Spleen (tissue), 11 donors: ENCODE results near the gene SPG7. TPM values are rescaled to one million over a fixed set of nuclear protein-coding genes. Genes with fewer than 3 reads are reported as not detected.

Experiments used
- DNase-seq: peaks from one replicate; pipeline ENCODE4 v3.0.0-alpha.2; 2020
- H3K27ac ChIP-seq, 8 donors: fragments of 200-600 bp; sonication (generic) in 7 of 8; 1 replicate in 4 of 8; 2 replicates in 4 of 8; pipeline versions ENCODE4 v1.5.0 to v1.8.0; 2016 to 2021; ENCODE audit warnings: inconsistent platforms in 4 of 8, mild to moderate bottlenecking in 4 of 8, moderate library complexity in 1 of 8
- H3K27me3 ChIP-seq, 7 donors: fragments of 200-600 bp; sonication (generic) in 6 of 7; replicated peaks in 1 of 7; 1 replicate in 4 of 7; 2 replicates in 3 of 7; pipeline versions ENCODE4 v1.5.0 to v1.8.0; 2016 to 2021; ENCODE audit warnings: inconsistent platforms in 3 of 7, mild to moderate bottlenecking in 1 of 7
- H3K36me3 ChIP-seq, 6 donors: fragments of 200-600 bp; sonication (generic) in 5 of 6; 1 replicate in 4 of 6; 2 replicates in 2 of 6; pipeline versions ENCODE4 v1.5.0 to v1.8.0; 2016 to 2021; ENCODE audit warnings: inconsistent platforms in 2 of 6
- H3K4me1 ChIP-seq, 6 donors: fragments of 200-600 bp; sonication (generic) in 5 of 6; 1 replicate in 3 of 6; 2 replicates in 3 of 6; pipeline versions ENCODE4 v1.5.0 to v1.8.0; 2016 to 2021; ENCODE audit warnings: inconsistent platforms in 3 of 6
- H3K4me3 ChIP-seq, 8 donors: fragments of 200-600 bp; sonication (generic) in 7 of 8; 1 replicate in 4 of 8; 2 replicates in 4 of 8; pipeline versions ENCODE4 v1.5.0 to v1.8.0; 2016 to 2021; ENCODE audit warnings: inconsistent platforms in 4 of 8, mild to moderate bottlenecking in 4 of 8, moderate library complexity in 2 of 8
- H3K9me3 ChIP-seq, 8 donors: fragments of 200-600 bp; sonication (generic) in 7 of 8; 1 replicate in 4 of 8; 2 replicates in 4 of 8; pipeline versions ENCODE4 v1.5.0 to v1.8.0; 2016 to 2021; ENCODE audit warnings: inconsistent platforms in 4 of 8
- POLR2A ChIP-seq, 3 donors: fragments of 450-650 bp; IDR thresholded peaks; one replicate each; pipeline ENCODE4 v1.5.1; 2017; ENCODE audit warnings: antibody characterized with exemption in 3 of 3, mild to moderate bottlenecking in 1 of 3
- POLR2AphosphoS5 ChIP-seq, 3 donors: sonication (generic); formaldehyde crosslinking; IDR thresholded peaks; one replicate each; pipeline ENCODE4 v1.5.1; 2017; ENCODE audit warnings: antibody characterized with exemption in 3 of 3
- WGBS, 5 donors: extraction: QIAGEN DNeasy Blood & Tissue Kit in 3 of 5; methylation state at CpG; one replicate each; pipeline versions ENCODE4 v1.1.5 to v1.1.7; 2013 to 2018; 5-methylcytosine and 5-hydroxymethylcytosine counted together
- intact Hi-C: fragments of 100-400 bp; cut with DNase I; formaldehyde crosslinking; loops from one replicate; pipeline ENCODE4 v1.15.0; 2023; ENCODE audit warnings: low total_unique reads
- polyA plus RNA-seq, 3 donors: library from polyadenylated mRNA; stranded (reverse); fragments of 200-250 nt; gene quantifications; one replicate each; pipeline ENCODE4 v1.2.1, GENCODE V29; 2013
- total RNA-seq, 7 donors: library from RNA; depleted of rRNA in 3 of 7; stranded (reverse); fragments of >200 nt in 3 of 7; fragmentation: NEBNext Ultra II Directional in 4 of 7; extraction: Animal tissue kit (Norgen Biotek cat#: 25700) in 4 of 7; gene quantifications; one replicate each; pipeline versions ENCODE4 v1.1.0 to v1.2.1, GENCODE V29; 2016 to 2021
- TF ChIP-seq, protein P1 (sequence below), 11 experiments: fragments of 200-600 bp in 7 of 11; fragments of 450-650 bp in 4 of 11; sonication (generic) in 4 of 11; IDR thresholded peaks in 8 of 11; conservative IDR thresholded peaks in 3 of 11; 1 replicate in 7 of 11; 2 replicates in 4 of 11; pipeline versions ENCODE4 v1.4.0 to v1.8.0; 2016 to 2021; ENCODE audit warnings: antibody characterized with exemption in 11 of 11, inconsistent platforms in 4 of 11, mild to moderate bottlenecking in 1 of 11
- donor health status: healthy with polysubstance abuse.
- donor health status: DM: no; HTN: no; CAD: no; lungs with moderate emphysema.
- donor health status: DM: no; HTN: no; CAD: no.
- donor health status: Bipolar disorder and iron deficiency.
- donor health status: healthy.
- donor health status: DM: no; HTN: no; CAD: no.
- donor health status: DM: yes; HTN: yes; CAD: no.

Gene SPG7
- total and polyA plus RNA-seq, 10 donors = 64.5 to 260 (median 144) TPM

DNA sequence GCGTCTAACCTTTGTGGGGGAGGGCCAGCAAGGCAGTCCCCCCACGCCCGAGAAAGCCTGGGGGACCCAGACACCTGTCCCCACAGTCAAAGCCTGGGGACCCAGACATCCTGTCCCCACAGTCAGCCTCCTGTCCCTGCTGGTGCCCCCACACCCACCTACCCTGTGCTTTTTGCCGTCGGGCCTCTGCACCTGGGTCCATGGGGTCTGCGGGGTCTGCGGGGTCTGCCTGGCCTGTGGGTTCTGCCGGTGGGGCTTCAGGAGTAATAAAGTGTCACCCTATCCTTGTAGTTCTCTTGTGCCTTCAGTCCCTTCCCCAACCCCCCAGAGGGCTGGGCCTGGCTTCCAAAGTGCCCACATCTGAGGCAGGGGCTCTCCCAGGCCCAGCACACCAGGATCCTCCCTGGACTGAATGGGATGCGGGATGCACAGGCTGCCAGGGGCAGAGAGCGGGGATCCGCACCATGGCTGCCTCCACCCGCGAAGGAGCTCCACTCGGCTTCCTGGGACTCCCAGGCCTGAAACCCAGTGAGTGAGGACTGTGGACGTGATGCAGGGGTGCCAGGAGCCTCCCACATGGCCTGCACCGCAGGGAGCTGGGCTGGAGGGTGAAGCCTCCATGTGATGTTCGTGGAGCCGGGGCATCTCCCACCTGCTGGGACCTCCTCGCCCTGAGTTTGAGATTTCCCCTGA, 88.9 kb downstream of the SPG7 start:
- 86 to 91% (median 90%) methylated on average over 12 to 19 of the region's 19 CpGs for WGBS, 5 donors
- intact Hi-C loops = no loop called here
- DNase-seq = no peak
- H3K27ac ChIP-seq = no peak overlapping the region
- H3K9me3 ChIP-seq = no peaks in the 10 kb centered on the region
- no peaks in the 10 kb centered on the region for H3K36me3 ChIP-seq
- peaks cover 0 to 18% (median 3%) of the 10 kb centered on the region in 6 donors for H3K4me1 ChIP-seq
- TF ChIP-seq POLR2AphosphoS5 (IDR thresholded peaks at IDR 0.05) (no peak), POLR2A (IDR thresholded peaks at IDR 0.05) (no peak)
- TF ChIP-seq, protein P1, sequence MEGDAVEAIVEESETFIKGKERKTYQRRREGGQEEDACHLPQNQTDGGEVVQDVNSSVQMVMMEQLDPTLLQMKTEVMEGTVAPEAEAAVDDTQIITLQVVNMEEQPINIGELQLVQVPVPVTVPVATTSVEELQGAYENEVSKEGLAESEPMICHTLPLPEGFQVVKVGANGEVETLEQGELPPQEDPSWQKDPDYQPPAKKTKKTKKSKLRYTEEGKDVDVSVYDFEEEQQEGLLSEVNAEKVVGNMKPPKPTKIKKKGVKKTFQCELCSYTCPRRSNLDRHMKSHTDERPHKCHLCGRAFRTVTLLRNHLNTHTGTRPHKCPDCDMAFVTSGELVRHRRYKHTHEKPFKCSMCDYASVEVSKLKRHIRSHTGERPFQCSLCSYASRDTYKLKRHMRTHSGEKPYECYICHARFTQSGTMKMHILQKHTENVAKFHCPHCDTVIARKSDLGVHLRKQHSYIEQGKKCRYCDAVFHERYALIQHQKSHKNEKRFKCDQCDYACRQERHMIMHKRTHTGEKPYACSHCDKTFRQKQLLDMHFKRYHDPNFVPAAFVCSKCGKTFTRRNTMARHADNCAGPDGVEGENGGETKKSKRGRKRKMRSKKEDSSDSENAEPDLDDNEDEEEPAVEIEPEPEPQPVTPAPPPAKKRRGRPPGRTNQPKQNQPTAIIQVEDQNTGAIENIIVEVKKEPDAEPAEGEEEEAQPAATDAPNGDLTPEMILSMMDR (IDR thresholded peaks at IDR 0.05 in 8 of 11, conservative IDR thresholded peaks at IDR 0.05 in 3 of 11) = no peak
- H3K4me3 ChIP-seq = no peak overlapping the region
- H3K27me3 ChIP-seq = peaks cover 0 to 5% (median 0%) of the 10 kb centered on the region in 7 donors

DNA sequence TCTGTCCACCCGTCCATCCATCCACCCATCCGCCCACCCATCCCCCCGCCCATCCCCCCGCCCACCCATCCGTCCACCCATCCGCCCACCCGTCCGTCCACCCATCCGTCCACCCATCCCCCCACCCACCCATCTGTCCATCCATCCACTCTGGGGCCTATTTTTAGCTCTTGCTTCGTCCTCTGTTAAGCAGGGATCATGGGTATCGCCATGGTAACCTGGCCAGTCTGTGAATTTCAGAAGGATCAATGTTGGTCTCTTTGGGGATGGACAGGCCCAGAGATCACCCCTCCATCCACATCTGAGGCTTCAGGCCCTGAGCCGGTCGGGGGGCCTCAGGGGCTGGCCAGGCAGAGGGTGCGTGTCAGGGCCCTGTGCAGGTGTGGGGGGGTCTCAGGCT, 90.0 kb downstream of the SPG7 start:
- peaks cover 0 to 16% (median 5%) of the 10 kb centered on the region in 7 donors for H3K27me3 ChIP-seq
- intact Hi-C loops = no loop called here
- no peaks in the 10 kb centered on the region for H3K9me3 ChIP-seq
- WGBS, 5 donors = 57 to 80% (median 79%) methylated on average over 10 to 14 of the region's 14 CpGs
- TF ChIP-seq POLR2AphosphoS5 (IDR thresholded peaks at IDR 0.05) (no peak), POLR2A (IDR thresholded peaks at IDR 0.05) (no peak)
- TF ChIP-seq, protein P1 (IDR thresholded peaks at IDR 0.05 in 8 of 11, conservative IDR thresholded peaks at IDR 0.05 in 3 of 11) = no peak
- no peak for DNase-seq
- no peaks in the 10 kb centered on the region for H3K36me3 ChIP-seq
- H3K27ac ChIP-seq = no peak overlapping the region
- peaks cover 0 to 25% (median 14%) of the 10 kb centered on the region in 6 donors for H3K4me1 ChIP-seq
- no peak overlapping the region for H3K4me3 ChIP-seq

DNA sequence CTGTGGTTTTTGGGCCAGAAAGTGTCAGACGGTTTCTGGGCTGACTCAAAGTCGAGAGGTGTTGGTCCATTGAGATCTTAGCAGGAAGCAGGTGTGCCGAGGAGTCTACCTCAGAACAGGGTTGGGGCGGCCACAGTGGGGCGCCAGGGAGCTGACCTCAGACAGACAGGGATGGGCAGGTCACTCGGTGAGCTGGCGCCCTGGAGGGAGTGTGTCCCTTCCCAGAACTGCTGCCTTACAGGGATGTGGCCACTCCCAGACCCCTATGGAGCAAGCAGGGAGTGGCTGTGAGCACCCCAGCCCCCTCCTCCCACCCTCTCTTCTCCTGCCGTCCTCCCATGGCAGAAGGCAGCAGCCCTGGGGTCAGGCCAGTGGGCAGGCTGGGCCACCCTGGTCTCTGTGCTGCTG, 91.3 kb downstream of the SPG7 start:
- Histone ChIP-seq H3K36me3 (no peaks in the 10 kb centered on the region), H3K4me1 (peaks cover 0 to 15% (median 14%) of the 10 kb centered on the region in 6 donors), H3K27ac (no peak overlapping the region), H3K27me3 (peaks cover 0 to 19% (median 6%) of the 10 kb centered on the region in 7 donors), H3K4me3 (no peak overlapping the region), H3K9me3 (no peaks in the 10 kb centered on the region)
- 34 to 50% (median 41%) methylated on average over 2 to 8 of the region's 8 CpGs for WGBS, 5 donors
- TF ChIP-seq POLR2A (IDR thresholded peaks at IDR 0.05) (no peak), POLR2AphosphoS5 (IDR thresholded peaks at IDR 0.05) (no peak)
- TF ChIP-seq, protein P1 (IDR thresholded peaks at IDR 0.05 in 8 of 11, conservative IDR thresholded peaks at IDR 0.05 in 3 of 11) = peak in 2 of 11 experiments; percentile 7 to 18
- DNase-seq = no peak
- intact Hi-C loops = no loop called here

DNA sequence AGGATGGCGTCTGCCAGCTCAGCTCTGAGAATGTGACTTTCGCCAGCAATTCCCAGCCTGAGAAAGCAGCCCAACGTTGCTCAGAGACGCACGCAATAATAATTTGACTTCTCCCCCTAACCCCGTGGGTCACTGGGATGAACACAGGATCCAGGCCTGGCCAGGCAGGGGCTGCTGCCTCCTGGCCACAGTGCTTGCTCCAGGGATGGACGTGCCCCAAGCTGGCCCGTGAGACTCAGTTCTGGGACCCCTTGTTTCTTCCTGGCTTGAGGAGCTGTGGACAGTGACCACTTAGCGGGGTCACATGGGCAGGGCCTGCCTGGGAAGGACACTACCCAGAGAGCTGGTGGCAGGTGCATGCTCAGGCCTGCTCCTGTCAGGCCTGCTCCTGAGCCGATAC, 91.7 kb downstream of the SPG7 start:
- Histone ChIP-seq H3K9me3 (no peaks in the 10 kb centered on the region), H3K27ac (no peak overlapping the region), H3K36me3 (no peaks in the 10 kb centered on the region), H3K27me3 (peaks cover 0 to 24% (median 6%) of the 10 kb centered on the region in 7 donors), H3K4me1 (peaks cover 0 to 15% (median 14%) of the 10 kb centered on the region in 6 donors), H3K4me3 (no peak overlapping the region)
- 86 to 93% (median 88%) methylated on average over 5 to 10 of the region's 10 CpGs for WGBS, 5 donors
- TF ChIP-seq POLR2A (IDR thresholded peaks at IDR 0.05) (no peak), POLR2AphosphoS5 (IDR thresholded peaks at IDR 0.05) (no peak)
- TF ChIP-seq, protein P1 (IDR thresholded peaks at IDR 0.05 in 8 of 11, conservative IDR thresholded peaks at IDR 0.05 in 3 of 11) = no peak
- DNase-seq = no peak
- intact Hi-C loops = no loop called here
